Measurements from ENCODE around the gene QRICH1.
"Not testable (repeated sequence)": the region's sequence is repeated elsewhere in the genome, so short reads cannot be mapped to it uniquely, and the experiment has no call there.

Gene QRICH1

DNA sequence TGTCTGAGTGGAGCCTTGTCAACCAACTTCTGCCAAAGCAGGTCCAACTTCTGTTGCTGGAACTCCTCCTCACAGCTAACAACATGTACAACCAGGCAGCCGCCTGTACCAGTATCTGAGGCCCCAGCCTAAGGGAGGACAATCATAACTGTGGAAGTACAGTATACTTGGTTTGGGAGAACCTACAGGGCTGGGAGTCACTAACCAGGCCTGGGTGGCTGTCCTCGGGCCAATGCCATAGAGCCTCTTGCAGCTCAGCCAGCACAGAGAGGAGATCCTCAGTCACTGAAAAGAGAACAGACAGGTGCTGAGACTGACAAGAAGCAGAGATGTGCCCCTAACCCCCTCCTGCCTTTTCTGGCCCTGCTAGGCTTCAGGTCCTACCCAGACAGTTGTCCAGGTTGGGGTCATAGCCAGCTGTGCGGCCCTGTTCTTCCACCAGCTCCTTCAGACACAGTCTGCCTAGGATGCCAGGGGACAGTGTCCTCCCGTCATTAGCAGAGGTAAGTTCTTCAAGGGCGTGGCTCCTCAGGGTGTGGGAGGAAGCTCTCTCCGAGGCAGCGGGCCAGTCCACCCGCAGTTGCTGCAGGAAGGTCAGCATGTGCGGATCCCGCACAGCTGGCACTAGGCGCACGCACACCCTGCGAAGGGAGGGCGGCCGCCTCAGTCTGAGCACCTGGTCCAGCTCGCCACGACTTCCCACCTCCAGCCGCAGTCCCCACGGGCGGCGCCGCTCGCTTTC, 76.5 kb downstream of the QRICH1 start:
- no peak for DNase-seq

DNA sequence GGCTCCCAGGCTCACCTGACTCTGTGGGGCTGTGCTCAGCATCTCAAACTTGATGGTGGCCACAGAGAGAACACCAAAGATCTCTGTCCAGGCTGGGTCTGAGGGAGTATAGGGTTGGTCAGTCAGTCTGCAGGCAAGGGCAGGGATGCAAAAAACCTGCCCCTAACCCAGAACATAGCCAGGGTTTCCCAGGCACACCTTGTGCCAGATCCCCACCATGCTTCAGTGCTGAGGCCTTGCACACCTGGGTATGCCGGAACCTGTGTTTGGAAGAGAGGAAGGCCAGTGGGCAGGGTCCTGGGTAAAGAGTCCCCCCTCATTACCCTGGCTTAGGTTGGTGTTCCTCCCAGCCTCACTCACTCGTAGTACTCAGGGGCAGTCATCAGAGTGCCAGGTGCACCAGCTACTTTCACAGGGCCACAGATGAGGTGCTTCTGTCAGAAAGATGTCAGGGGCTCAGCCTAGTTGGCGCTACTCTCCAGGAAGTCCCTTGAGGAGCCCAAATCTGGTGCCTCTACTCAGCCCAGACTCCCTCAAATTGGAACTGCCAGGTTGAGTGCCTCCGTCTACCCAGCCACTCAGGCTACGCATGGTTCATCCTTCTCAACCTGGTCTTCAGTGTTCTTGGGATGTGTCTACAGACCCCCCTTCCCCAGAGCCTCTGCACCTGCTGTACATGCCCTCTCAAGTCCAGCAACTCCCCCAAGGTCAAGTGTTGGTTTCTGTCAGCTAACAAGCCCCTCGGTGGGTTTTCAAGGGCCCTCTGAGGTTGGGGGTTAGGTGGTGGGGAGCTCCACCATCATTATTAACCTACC, 77.2 kb downstream of the QRICH1 start:
- DNase-seq = no peak

DNA sequence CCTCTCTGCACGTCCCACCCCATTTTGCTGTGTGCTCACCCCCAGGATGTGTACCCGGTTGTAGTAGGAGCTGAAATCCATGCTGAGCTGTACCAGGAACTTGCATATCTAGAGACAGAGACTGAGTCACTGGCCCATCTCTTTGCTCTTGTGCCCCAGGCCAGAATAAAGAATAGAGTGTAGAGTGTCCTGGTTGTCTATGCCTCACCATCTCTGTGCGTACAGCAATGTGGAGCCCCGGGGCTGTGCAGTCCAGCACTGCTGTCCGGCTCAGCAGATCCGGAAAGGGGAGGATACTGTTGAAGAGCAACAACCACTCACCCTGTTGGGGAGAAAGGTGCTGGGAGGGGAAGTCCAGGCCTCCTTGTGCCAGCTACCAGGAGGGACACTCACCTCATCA, 78.1 kb downstream of the QRICH1 start:
- DNase-seq = no peak

DNA sequence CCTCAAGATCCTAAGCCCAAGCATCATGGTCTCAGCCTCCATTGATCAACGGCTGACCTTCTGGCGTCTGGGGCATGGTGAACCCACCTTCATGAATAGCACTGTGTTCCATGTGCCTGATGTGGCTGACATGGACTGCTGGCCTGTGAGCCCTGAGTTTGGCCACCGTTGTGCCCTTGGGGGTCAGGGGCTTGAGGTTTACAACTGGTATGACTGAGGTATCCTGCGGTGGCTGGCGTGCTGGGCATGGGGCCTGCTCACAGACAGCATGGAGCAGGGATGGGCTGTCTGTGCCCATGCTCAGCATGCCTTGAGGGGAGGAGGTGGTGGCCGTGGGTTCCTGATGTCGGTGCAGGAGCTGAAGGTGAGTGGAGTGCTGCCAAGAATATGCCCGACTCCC, 78.8 kb downstream of the QRICH1 start:
- no peak for DNase-seq

DNA sequence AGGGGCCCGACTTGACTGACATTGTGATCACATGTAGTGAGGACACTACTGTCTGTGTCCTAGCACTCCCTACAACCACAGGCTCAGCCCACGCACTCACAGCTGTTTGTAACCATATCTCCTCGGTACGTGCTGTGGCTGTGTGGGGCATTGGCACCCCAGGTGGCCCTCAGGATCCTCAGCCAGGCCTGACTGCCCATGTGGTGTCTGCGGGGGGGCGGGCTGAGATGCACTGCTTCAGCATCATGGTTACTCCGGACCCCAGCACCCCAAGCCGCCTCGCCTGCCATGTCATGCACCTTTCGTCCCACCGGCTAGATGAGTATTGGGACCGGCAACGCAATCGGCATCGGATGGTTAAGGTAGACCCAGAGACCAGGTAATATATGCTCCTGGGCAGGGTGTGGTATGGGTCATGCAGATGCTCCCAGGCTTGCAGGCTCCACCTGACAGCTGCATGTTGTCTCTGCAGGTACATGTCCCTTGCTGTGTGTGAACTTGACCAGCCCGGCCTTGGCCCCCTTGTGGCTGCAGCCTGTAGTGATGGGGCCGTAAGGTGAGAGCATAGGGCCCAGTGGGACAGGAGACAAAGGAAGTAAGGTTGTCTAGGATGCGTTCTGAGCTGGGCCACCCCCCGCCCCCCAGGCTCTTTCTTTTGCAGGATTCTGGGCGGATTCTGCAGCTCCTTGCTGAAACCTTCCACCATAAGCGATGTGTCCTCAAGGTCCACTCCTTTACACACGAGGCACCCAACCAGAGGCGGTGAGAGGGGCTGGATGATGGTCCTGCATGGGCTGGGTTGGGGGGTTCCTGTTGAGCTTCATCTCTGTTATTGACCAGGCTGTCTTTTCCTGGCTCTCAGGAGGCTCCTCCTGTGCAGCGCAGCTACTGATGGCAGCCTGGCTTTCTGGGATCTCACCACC, 79.9 kb downstream of the QRICH1 start:
- peak; percentile 47 to 53 for DNase-seq

DNA sequence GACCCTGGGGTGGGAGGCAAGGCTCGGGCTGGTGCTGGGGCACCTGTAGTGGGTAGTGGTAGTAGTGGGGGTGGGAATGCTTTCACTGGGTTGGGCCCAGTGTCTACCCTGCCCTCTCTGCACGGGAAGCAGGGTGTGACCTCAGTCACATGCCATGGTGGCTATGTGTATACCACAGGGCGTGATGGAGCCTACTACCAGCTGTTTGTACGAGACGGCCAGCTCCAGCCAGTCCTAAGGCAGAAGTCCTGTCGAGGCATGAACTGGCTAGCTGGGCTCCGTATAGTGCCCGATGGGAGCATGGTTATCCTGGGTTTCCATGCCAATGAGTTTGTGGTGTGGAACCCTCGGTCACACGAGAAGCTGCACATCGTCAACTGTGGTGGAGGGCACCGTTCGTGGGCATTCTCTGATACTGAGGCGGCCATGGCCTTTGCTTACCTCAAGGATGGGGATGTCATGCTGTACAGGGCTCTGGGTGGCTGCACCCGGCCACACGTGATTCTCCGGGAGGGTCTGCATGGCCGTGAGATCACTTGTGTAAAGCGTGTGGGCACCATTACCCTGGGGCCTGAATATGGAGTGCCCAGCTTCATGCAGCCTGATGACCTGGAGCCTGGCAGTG, 80.6 kb downstream of the QRICH1 start:
- DNase-seq = no peak

DNA sequence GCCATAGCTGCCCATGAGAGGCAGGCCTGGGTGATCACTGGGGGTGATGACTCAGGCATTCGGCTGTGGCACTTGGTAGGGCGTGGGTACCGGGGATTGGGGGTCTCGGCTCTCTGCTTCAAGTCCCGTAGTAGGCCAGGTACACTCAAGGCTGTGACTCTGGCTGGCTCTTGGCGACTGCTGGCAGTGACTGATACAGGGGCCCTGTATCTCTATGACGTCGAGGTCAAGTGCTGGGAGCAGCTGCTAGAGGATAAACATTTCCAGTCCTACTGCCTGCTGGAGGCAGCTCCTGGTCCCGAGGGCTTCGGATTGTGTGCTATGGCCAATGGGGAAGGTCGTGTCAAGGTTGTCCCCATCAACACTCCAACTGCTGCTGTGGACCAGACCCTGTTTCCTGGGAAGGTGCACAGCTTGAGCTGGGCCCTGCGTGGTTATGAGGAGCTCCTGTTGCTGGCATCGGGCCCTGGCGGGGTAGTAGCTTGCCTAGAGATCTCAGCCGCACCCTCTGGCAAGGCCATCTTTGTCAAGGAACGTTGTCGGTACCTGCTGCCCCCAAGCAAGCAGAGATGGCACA, 81.3 kb downstream of the QRICH1 start:
- DNase-seq = peak in 1 of 2 experiments; percentile 53

DNA sequence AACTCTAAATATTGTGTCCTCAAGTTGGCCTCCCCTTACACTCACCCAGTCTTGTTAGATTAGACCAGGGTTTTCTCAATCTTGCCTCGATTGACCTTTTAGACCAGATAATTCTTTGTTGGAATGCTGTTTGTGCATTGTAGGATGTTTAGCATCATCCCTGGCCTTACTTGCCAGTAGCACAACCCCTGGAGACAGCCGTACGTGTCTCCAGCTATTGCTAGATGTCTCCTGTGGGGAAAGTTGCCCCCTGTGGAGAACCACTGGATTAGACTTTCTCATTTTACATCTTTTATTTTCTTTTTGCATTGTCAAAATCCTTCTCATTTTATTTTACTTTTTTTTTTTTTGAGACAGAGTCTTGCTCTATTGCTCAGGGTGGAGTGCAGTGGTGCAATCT, 84.5 kb downstream of the QRICH1 start:
- DNase-seq = no peak

DNA sequence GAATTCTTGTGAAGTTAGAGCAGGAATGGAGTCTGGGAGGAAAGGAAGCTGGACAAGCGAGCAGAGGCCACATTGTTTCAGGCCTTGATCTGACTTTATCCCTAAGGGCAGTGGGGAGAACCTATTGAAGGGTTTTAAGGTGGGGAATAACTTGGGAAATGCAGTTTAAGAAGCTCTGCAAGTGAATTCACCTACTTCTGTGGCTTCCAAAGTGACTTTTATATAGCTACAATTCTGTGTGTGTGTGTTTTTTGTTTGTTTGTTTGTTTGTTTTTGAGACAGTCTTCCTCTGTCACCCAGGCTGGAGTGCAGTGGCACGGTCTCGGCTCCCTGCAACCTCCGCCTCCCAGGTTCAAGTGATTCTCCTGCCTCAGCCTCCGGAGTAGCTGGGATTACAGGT, 85.2 kb downstream of the QRICH1 start:
- not testable (repeated sequence) for DNase-seq

DNA sequence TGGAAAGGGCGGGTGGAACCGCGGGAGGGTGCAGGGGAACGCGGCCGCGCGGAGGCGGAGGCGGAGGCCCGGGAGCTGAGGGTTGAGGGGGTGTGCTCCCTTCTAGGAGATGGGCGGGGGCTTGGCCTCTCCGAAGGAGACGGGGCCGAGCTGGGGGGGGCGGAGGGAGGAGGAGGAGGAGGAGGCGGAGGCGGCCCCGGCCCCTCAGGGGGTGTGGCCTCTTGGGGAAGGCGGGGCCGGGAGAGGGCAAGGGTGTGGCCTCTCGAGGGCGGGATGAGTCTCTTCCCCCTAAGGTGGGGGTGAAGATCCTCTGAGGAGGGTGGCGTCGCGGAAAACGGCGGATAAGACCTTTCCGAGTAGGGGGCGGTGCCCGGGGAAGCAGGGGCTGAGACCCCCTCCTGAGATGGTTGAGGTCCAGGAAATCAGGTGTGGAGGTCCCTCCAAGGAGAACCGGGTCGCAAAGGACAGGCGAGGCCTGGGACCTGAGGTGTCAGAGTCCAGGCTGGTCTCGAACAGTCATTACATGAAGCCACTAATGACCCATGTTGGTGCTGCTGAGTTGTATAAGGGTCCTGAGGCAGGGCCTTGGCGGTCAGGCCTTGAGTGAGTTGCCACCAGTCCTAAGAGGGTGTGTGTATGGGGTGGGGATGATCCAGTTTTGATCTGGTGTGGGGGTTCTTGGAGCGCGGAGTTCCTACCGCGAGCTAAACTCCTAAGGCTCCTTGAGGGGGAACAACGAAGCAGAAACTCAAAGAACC, 85.9 kb downstream of the QRICH1 start:
- peak; percentile 61 to 73 for DNase-seq

DNA sequence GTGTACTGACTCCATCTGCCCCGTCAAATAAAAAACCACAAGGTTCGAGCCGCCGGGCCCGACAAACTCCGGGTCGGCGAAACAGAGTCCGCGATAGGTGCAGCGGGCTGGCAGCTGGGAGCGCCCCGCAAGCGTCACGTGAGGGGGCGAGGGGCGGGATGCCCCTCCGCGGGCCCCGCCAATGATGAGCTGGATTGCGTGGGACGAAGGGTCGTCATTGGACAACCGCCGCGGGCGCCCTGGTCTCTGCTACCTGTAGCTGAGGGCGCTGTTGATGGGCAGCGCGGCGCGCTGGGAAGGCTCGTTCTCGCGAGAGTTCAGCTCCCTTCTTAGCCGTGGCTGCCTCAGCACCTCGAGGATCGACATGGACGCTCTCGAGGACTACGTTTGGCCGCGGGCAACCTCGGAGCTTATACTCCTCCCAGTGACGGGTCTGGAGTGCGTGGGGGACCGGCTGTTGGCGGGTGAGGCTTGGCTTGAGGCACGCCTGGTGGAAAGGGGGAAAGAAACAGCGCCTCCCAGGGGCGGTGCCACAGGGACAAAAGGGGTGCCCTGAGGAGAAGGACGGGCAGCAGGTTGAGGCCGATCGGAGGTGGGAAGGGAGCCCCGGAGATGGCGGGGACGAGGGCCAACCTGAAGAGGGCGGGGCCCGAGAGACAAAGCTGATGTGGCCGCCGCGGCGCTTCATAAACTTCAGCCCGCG, 86.7 kb downstream of the QRICH1 start, which contains the start of gene WDR6:
TSS of gene WDR6 (plus strand) at position 324 of the 703 bp plus-strand sequence. CDS start at position 365, 41 bp downstream.
- peak; percentile 96 to 97 for DNase-seq

DNA sequence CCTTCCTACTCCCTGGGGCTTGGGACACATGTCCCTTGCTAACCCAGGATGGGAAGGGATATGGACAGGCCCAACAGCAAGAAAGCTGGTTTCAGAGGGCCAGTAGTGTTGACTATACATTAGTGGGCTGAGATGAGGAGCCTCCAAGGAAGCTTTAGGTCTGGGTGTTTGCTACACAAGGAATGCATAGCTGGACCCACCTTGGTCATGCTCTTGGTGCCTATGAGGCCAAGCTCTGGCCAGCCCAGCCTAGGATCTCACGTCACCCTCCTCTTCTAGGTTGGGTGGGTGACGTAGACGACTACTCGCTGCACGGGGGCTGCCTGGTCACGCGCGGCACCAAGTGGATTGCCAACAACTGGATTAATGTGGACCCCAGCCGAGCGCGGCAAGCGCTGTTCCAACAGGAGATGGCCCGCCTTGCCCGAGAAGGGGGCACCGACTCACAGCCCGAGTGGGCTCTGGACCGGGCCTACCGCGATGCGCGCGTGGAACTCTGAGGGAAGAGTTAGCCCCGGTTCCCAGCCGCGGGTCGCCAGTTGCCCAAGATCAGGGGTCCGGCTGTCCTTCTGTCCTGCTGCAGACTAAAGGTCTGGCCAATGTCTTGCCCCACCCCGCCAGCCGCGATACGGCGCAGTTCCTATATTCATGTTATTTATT, 87.3 kb downstream of the QRICH1 start:
- DNase-seq = peak in 1 of 2 experiments; percentile 21

DNA sequence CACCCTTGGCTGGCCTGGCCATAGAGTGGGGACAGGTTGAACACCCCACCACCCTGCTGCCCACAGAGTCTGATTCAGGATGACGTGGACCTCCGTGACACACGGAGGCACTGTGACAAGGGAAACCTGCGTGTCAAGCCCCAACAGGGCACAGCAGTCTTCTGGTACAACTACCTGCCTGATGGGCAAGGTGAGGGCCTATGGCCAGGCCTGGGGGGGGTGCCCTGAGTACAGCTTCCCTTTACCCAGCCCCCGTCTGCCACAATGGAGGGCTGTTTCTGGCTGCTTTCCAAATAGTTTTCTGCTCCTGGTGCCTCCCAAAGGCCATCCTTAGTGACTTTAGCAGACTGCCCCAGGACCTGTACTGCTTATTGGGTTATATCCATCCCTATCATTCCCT, 87.9 kb downstream of the QRICH1 start:
- no peak for DNase-seq

DNA sequence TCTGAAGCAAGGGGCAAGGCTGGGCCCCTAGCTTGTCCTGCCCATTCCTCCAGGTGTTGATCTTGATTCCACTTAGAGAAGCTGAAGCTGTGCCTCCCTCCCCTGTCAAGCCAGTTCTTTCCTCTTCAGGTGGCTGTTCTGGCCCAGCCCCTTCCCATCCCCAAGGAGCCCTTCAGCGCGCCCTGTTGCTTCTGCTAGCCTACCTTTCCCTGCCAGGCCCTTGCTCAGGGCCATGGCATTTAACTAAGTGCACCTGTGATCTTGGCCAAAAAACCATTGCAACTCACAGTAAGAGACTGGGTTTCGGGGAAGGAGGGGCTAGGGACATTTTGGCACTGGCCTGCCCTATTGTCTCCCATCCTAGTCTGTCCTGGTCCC, 88.6 kb downstream of the QRICH1 start:
- DNase-seq = no peak

DNA sequence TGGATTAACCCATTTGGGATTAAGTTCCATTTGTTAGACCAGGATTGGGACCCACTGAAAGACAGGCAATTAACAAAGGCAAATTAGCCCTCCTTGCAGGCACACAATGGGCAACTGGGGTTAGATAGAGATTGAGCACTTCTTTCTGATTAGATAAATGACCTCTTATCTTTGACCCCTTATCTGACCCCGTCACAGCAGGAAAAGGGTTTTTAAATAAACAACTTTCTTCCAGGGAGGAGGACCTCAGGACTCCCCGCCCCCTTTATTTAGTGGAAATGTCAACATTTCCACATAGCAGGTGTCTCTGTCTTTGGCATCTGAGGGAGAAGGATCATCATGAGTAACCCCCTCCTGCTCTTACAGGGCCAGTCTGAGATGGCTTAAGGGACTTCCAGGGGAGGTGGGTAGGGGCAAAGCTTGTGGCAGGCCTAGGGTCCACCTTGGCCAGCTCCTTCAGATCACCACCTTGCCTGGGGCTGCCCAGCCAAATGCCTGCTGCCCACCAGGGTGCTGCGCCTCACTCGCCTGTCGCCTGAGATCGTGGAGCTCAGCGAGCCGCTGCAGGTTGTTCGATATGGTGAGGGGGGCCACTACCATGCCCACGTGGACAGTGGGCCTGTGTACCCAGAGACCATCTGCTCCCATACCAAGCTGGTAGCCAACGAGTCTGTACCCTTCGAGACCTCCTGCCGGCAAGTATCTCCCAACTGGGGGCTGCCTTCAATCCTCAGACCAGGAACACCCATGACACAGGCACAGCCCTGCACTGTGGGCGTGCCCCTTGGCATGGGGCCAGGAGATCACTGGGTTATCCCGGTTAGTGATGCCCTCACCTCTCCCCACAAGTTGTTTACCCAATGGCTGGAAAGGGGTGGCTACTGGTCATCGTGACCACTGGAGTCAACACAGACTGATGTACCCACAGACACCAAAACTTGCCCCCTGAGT, 89.2 kb downstream of the QRICH1 start:
- no peak for DNase-seq

DNA sequence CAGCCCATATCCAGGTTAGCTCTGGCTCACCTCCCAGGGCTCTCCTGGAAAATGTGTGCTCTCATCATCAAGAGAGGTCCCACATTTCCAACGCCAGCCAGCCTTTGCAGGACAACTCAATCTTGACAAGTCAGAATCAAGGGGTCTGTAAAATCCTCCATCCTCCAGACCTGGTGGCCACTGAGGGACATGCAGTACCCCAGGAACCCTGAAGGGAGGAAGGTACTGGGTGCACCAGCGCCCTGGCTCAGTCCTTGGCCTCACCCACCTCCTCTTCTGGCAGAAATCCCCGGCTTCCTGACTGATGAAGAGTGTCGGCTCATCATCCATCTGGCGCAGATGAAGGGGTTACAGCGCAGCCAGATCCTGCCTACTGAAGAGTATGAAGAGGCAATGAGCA, 92.7 kb downstream of the QRICH1 start:
- no peak for DNase-seq

DNA sequence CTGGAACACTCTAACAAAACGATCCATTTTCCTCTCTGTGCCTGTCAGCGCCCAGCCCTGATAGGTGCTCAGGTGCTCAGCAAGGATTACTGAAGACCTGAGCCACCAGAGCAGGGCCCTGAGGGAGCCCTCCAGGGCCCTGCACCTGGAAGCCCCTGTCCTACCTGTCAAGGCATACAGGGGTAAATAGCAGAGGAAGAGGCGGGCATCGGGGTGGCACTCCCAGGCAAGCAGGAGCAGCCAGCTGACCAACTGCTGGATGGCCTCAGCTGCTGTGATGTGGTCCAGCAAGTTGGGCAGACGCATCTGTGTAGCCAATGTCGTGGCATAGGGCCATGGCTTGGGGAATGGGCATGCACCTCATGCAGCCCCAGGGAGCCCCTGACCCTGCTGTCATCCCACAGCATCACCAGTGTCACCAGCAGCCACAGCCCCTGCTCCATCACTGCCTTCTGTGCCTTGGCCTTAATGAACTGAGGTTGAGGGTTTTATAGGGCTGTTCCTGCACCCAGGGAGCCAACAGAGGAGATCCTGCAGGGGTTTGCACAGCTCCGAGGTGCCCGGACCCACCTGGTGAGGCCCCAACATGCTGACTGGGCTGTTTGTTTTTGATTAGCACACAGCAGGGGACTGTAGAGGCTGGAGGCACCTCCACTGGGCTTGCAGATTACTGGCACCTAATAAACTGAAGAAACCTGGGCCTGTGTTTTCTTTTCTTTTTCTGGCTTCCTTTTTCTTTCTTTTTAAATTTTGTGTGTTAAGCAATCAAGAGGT, 94.6 kb downstream of the QRICH1 start:
- no peak for DNase-seq
